ENCODE results near the gene ECE2. TPM values are rescaled to one million over a fixed set of nuclear protein-coding genes. Genes with fewer than 3 reads are reported as not detected.

The ECE2 gene
- total RNA-seq, 1 donor from 2014 or later: not detected

GRCh38 chr3:184234224-184234623 lies 41.6 kb upstream of the ECE2 start:
- Mint-ChIP-seq H3K36me3 (ENCODE audit: insufficient read depth) (peaks cover 3% of the 10 kb centered on the region), H3K27ac (no peak overlapping the region), H3K27me3 (peaks cover 30% of the 10 kb centered on the region), H3K4me1 (ENCODE audit: low read depth) (peaks cover 8% of the 10 kb centered on the region), H3K9me3 (ENCODE audit: low read depth) (no peaks in the 10 kb centered on the region), H3K4me3 (ENCODE audit: low read depth) (no peak overlapping the region)
- TF ChIP-seq CTCF (IDR thresholded peaks at IDR 0.05; ENCODE audit: unreplicated experiment): no peak
- DNase-seq (ENCODE audit: low spot score, unreplicated experiment): no peak

- no peak for TF ChIP-seq CTCF (IDR thresholded peaks at IDR 0.05; ENCODE audit: unreplicated experiment)
- DNase-seq (ENCODE audit: low spot score, unreplicated experiment): no peak
- peaks cover 8% of the 10 kb centered on the region for H3K4me1 Mint-ChIP-seq (ENCODE audit: low read depth)
- peaks cover 30% of the 10 kb centered on the region for H3K27me3 Mint-ChIP-seq
- H3K4me3 Mint-ChIP-seq (ENCODE audit: low read depth): no peak overlapping the region
- H3K9me3 Mint-ChIP-seq (ENCODE audit: low read depth): no peaks in the 10 kb centered on the region
- peaks cover 3% of the 10 kb centered on the region for H3K36me3 Mint-ChIP-seq (ENCODE audit: insufficient read depth)
- no peak overlapping the region for H3K27ac Mint-ChIP-seq
Measured at GRCh38 chr3:184234671-184235380, 41.0 kb upstream of the ECE2 start.

GRCh38 chr3:184235381-184236032 lies 40.3 kb upstream of the ECE2 start:
- Mint-ChIP-seq H3K4me1 (ENCODE audit: low read depth) (peaks cover 8% of the 10 kb centered on the region), H3K27ac (no peak overlapping the region), H3K27me3 (peaks cover 30% of the 10 kb centered on the region), H3K4me3 (ENCODE audit: low read depth) (no peak overlapping the region), H3K9me3 (ENCODE audit: low read depth) (no peaks in the 10 kb centered on the region), H3K36me3 (ENCODE audit: insufficient read depth) (peaks cover 3% of the 10 kb centered on the region)
- no peak for DNase-seq (ENCODE audit: low spot score, unreplicated experiment)
- no peak for TF ChIP-seq CTCF (IDR thresholded peaks at IDR 0.05; ENCODE audit: unreplicated experiment)

DNA sequence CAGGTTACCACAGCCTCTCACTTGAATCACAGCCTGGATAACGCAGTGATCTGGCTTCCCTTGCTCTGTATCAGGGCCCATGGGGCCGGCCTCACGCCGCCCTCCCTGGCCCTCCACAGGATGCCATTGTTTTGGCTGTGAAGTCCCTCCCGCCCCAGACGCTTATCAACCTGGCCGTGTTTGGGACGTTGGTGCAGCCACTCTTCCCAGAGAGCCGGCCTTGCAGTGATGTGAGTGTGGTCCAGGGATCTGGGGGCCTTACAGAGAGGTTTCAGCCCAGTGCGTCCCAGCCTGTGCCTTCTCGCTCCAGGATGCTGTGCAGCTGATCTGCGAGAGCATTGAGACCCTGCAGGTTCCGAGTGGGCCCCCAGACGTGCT lies 39.8 kb upstream of the ECE2 start:
- no peak for DNase-seq (ENCODE audit: low spot score, unreplicated experiment)
- Mint-ChIP-seq H3K27ac (no peak overlapping the region), H3K9me3 (ENCODE audit: low read depth) (no peaks in the 10 kb centered on the region), H3K4me1 (ENCODE audit: low read depth) (peaks cover 6% of the 10 kb centered on the region), H3K27me3 (peaks cover 27% of the 10 kb centered on the region), H3K4me3 (ENCODE audit: low read depth) (no peak overlapping the region), H3K36me3 (ENCODE audit: insufficient read depth) (peaks cover 3% of the 10 kb centered on the region)
- no peak for TF ChIP-seq CTCF (IDR thresholded peaks at IDR 0.05; ENCODE audit: unreplicated experiment)

- Mint-ChIP-seq H3K27ac (no peak overlapping the region), H3K4me3 (ENCODE audit: low read depth) (no peak overlapping the region), H3K27me3 (peaks cover 21% of the 10 kb centered on the region), H3K36me3 (ENCODE audit: insufficient read depth) (peaks cover 1% of the 10 kb centered on the region), H3K9me3 (ENCODE audit: low read depth) (no peaks in the 10 kb centered on the region), H3K4me1 (ENCODE audit: low read depth) (peaks cover under 1% of the 10 kb centered on the region)
- TF ChIP-seq CTCF (IDR thresholded peaks at IDR 0.05; ENCODE audit: unreplicated experiment): no peak
- no peak for DNase-seq (ENCODE audit: low spot score, unreplicated experiment)
Measured at GRCh38 chr3:184236636-184237035, 39.2 kb upstream of the ECE2 start.

All from progenitor cell of endocrine pancreas (in vitro differentiated cells).